NT2/D1 (cell line): ENCODE measurements around the gene CACFD1.

Experiments
- SUZ12 ChIP-seq: IDR thresholded peaks from 2 replicates; pipeline ENCODE4 v1.6.1; 2011; ENCODE audit not compliant: insufficient read length, insufficient read depth; ENCODE audit errors: extremely low read depth
- YY1 ChIP-seq: IDR thresholded peaks from 2 replicates; pipeline ENCODE4 v1.6.1; 2011; ENCODE audit not compliant: insufficient read length, insufficient read depth
- ZNF274 ChIP-seq: IDR thresholded peaks from 2 replicates; pipeline ENCODE4 v1.6.1; 2011; ENCODE audit warnings: mild to moderate bottlenecking, low read depth, low read length

DNA sequence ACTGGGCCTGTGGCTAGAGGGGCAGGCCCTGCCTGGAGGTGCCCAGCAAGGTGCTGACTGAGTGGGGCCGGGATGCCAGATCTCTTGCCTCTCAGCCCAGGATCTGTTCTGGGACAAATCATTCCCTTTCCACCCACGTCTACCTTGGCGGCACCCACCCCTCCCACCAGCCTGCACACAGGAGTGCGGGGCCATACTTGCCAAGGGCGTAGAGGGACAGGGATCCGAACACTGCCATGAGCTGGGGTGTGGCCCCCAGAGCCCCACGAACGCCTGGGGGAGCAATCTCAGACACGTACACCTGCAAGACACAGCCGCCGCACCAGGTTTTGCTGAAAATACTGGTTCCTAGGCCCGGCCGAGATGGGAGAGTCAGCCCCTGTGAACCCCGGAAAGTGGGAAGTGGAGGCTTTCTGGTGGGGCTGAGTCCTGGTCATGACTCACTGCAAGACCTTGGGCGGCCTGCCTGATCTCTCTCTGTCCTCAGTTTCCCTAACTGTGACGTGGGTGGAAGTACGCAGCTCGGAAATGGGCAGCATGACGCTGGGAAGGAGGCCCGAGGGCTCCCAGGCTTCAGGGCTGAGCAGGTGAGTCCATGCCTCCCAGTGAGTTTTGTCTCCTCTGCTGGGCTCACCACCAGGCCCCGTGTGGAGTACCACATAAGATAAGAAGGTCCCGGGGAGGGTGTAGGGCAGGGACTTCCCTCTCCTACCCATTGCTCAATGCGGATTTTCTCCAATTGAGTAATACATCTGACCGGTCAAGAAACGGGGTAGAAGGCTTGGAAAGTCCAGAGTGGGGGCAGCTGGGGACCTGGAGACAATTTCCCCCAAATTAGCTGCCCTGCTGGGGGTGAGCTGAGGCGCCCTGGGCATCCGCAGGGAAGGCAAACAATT is 16.5 kb downstream of the CACFD1 start:
- no peak for TF ChIP-seq ZNF274
- TF ChIP-seq YY1 = no peak
- TF ChIP-seq SUZ12 = no peak
